AG20443 (cell line): ENCODE results near the gene TOR1AIP1.
"Not testable (repeated sequence)": the region's sequence is repeated elsewhere in the genome, so short reads cannot be mapped to it uniquely, and the experiment has no call there.

Source experiments
- DNase-seq: peaks from one replicate; pipeline ENCODE4 v3.0.0; 2012; ENCODE audit warnings: low spot score, mixed read lengths

The TOR1AIP1 gene

DNA sequence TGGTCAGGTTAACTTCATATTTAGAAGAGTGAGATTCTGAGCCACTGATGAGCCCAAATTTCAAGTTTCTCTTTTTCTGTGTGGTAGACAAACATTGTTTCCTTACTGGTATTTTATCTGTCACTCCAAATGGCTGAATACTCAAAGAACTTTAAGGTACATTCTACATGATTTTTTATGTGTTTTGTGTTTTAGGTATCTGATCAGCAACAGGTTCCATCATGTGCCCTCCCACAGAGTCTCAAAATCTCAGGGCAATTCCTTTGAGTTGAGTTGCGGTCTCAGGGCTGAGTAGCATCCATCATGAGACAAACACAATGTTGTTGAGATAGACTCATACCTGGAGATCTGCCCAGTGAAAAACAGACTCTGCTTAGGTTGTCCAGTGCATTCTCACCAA lies 57.9 kb downstream of the TOR1AIP1 start:
- DNase-seq, result no peak

DNA sequence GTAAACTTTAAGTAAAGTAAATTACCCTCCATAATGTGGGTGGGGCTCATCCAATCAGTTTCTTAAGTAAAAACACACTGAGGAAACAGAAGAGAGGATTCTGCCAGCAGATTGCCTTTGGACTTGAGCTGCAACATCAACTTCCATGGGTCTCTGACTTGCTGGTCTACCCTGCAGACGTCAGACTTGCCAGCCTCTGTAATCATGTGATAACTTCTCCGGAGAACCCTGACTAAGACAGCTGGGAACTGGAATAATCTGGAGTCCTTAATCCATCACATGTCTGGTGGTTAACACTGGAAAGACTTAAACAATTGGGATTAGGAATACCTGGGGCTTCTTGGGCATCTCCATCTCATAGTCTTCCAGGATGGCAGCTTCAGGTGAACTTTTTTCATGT lies 59.4 kb downstream of the TOR1AIP1 start:
- DNase-seq, result no peak

DNA sequence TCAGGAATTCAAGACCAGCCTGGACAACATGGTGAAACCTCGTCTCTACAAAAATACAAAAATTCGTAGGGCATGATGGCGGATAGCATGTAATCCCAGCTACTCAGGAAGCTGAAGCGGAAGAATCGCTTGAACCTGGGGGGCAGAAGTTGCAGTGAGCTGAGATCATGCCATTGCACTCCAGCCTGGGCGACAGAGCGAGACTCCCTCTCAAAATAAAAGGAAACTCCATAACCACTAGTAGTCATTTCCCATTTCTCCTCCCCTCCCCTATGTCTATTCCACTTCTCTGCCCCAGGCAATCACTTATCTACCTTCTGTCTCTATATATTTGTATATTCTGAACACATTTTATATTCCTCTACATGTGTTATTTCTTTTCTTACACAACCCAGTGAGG lies 68.6 kb downstream of the TOR1AIP1 start:
- DNase-seq, result no peak

- DNase-seq, result no peak
Observed at GRCh38 chr1:179951383-179952144, 69.5 kb downstream of the TOR1AIP1 start.

DNA sequence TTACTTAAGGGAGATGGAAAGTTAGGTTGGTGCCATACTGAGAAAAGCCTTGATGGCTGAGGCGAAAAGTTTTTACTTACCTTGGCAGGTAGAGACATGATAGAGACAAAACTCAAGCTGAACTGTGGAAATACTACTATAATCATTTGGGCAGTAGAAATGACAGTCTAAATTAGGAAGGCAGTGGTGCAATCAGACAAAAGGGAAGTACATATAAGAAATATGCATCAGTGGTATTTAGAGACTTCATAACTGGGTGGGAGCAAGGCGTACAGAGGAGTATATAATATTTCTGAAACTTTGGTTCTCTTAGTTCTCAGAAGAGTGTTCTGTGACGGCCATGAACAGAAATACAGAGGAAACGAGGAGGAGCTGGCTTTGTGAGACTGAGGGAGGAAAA lies 70.1 kb downstream of the TOR1AIP1 start:
- DNase-seq, result no peak

- DNase-seq, result peak; percentile 24
Observed at GRCh38 chr1:179953974-179954492, 71.9 kb downstream of the TOR1AIP1 start.

DNA sequence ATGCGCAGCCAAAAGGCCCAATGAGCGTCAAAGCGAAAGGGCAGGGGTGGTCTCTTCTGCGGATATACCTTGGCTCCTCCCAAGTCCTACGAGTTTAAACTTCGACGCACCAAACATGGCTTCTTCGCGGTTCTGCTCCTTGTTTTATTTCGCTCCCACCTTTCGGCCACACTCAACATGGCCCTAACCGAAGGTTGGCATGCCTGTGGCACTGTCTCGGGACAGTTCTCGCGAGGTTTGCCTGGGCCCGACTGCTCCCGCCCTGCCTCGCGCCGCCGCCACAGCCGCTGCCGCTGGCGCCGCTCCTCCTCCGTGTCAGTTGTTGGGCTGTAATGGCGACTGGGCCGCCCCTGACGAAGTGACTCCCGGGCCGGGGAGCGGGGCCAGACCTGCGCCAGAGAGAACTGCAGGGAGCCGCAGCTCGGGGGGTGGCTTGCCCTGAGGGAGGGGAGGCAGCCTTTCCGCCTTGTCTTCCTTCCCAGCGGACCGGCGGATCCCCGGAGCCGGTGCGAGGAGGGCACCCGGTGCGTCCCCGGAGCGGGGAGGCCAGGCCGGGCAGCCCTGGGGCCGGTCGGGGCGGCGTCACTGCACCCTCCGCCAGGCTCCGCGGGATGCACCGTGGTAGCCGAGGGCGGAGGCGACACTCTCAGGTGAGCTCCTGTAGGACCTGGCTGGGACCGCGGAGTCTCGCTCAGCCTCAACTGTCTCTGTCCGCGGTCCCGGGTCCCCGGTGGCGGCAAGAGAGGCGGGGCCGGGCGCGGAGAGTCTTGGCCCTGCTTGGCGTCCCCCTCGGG lies 72.6 kb downstream of the TOR1AIP1 start, which contains the start of gene CEP350:
Gene CEP350 (plus strand): TSS at position 318 of the 794 bp plus-strand sequence. CDS start 31,372 bp downstream, outside the sequence.
- DNase-seq, result peak; percentile 95

GRCh38 chr1:179955287-179955680 lies 73.2 kb downstream of the TOR1AIP1 start:
- peak; percentile 9 for DNase-seq

- DNase-seq, result no peak
Observed at GRCh38 chr1:179955731-179956130, 73.6 kb downstream of the TOR1AIP1 start.

GRCh38 chr1:179958359-179958758 lies 76.3 kb downstream of the TOR1AIP1 start:
- no peak for DNase-seq

GRCh38 chr1:179962168-179962567 lies 80.1 kb downstream of the TOR1AIP1 start:
- DNase-seq, result not testable (repeated sequence)

DNA sequence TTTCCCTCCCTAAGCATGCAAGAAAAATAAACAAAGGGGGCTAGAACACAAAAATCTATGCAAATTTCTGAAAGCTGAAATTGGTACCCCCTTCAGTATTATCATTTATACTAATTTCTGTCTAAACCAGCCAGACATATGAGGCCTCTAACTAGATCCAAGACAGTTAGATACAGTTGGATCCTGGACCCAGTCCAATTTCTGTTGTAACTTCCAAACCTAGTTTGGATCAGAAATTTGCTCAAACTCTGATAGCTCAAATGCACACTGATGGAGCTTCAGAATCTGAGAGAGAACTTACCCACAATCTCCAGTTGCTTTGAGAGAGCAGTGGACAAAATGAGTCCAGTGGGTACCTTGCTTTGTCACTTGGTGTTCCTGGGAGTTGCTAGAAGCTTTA lies 84.5 kb downstream of the TOR1AIP1 start:
- DNase-seq, result no peak

- no peak for DNase-seq
Observed at GRCh38 chr1:179968284-179968993, 86.4 kb downstream of the TOR1AIP1 start.

DNA sequence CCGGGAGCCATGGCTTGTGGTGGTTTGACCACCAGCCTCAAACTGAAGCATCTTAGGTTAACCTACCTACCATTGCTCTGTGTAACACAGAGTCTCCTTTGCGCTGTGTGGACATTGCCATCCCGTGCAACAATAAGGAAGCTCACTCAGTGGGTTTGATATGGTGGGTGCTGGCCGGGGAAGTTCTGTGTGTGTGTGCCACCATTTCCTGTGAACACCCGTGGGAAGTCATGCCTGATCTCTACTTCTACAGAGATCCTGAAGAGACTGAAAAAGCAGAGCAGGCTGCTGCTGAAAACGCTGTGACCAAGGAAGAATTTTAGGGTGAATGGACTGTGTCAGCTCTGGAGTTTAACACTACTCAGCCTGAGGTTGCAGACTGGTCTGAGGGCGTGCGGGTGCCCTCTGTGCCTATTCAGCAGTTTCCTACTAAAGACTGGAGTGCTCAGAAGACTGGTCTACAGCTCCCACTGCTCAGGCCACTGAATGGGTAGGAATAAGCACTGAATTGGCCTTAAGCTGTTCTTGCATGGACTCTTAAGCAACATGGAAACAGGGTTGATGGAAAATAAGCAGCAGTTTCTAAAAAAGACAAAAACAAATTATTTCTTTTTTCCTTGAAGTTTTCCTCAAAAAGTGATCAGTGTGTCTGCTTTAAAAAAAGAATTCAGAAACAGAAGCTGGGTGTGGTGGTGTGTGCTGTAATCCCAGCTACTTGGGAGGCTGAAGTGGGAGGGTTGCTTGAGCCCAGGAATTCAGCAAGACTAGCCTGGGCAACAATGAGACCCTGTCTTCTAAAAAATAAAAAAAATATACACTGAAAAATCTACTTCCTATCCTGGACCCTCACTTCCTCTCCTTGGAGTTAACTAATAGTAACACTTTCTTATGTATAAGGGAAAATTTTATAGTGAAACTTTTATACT lies 87.2 kb downstream of the TOR1AIP1 start:
- DNase-seq, result no peak
